GM21529 (cell line): ENCODE data around the gene ZNF787.
"Not testable (repeated sequence)": the region's sequence is repeated elsewhere in the genome, so short reads cannot be mapped to it uniquely, and the experiment has no call there.

Source experiments
- ATAC-seq: cut with Tn5 transposase; IDR thresholded peaks from one replicate; pipeline ENCODE4 v1.9.1; 2021; ENCODE audit not compliant: unreplicated experiment

ZNF787 gene

DNA sequence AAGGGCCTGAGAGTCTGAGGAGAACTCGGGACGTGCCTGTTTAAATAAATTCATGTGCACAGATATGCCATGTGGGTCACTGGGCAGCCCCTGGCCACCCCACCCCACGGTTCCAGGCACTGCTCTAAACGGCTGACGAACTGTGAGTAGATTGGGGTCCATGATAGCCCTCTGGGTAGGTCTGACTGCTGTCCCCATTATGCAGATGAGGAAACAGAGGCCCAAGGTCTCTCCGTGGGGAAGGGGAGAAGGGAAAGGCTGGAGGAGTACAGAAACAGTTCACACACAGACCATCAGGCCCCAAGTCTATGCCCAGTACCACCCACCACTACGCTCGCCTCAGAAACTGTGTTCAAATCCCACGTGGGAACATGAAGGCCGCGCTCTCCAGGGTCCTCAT lies 14.1 kb downstream of the ZNF787 start:
- no peak for ATAC-seq

DNA sequence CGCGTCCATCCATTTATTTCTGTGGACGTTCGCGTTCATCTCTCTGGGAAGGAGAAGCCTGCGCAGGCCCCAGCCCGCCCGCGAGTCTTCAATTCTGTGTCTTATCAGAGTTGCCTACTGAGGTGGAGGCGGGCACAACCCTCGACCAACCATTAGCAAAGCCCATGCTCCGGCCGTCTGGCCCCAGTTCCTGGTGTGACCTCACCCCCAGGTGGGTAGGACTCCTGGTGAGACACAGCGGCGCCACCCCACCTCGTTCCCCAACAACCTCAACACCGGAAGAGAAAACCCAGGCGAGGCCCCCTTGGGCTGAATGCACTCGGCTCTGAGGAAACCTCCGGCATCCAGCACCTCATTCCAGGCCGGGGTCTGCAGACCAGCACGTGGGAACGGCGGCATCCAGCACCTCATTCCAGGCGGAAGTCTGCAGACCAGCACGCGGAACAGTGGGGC lies 14.7 kb downstream of the ZNF787 start:
- ATAC-seq, result no peak

DNA sequence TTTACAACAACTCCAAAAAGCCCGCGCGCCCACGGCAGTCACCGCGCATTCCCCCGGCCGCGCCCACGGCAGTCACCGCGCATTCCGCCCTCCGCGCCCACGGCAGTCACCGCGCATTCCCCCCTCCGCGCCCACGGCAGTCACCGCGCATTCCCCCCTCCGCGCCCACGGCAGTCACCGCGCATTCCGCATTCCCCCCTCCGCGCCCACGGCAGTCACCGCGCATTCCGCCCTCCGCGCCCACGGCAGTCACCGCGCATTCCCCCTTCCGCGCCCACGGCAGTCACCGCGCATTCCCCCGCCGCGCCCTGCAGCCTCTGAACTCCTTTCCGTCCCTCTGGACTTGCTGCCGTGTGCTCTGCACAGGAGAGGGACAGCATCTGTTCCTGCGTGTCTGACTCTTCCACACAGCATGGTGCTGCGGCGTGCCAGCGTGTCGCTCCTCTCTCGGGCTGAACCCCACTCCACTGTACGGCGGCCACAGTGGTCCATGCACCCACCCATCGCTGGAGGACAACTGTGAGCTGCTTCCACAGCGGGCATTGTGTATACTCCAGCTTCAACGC lies 15.2 kb downstream of the ZNF787 start:
- ATAC-seq, result not testable (repeated sequence)

DNA sequence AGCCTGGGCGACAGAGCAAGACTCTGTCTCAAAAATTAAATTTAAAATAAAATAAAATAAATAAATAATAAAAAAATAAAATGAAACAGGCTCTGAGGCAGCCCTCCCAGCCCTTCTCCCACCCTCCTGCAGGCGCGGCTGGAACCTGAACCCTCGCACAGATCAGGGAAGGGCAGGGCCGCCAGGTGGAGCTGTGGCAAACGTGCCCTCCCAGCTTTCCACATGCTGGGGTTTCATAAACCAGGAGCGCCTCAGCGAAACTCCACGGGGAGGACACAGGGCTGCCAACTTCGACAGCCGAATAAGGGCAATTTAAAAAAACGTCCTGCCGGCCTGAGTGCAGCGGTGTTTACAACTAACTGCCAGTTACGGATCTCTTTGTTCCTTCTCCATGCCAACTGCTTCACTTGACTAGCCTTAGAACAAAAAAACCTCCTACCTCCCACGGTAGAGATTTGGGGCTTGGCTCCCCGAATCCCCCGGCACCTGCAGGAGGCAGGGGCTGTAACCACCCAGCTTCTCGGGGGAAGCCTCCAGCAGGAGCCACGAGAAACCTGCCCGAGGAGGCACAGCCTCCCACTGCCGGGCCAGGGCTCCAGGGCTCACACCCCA lies 15.9 kb downstream of the ZNF787 start:
- ATAC-seq, result no peak

DNA sequence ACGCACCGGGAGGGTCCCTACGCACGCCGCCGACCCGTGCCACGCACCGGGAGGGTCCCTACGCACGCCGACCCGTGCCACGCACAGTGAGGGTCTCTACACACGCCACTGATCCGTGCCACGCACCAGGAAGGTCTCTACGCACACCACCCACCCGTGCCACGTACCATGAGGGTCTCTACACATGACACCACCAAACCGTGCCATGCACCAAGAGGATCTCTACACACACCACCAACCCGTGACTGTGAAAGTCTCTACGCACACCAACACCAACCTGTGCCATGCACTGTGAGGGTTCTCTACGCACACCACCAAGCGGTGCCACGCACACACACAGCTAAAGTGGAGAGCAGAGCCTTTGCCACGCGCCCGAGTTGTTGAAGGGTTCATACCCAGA lies 16.7 kb downstream of the ZNF787 start:
- ATAC-seq, result no peak

DNA sequence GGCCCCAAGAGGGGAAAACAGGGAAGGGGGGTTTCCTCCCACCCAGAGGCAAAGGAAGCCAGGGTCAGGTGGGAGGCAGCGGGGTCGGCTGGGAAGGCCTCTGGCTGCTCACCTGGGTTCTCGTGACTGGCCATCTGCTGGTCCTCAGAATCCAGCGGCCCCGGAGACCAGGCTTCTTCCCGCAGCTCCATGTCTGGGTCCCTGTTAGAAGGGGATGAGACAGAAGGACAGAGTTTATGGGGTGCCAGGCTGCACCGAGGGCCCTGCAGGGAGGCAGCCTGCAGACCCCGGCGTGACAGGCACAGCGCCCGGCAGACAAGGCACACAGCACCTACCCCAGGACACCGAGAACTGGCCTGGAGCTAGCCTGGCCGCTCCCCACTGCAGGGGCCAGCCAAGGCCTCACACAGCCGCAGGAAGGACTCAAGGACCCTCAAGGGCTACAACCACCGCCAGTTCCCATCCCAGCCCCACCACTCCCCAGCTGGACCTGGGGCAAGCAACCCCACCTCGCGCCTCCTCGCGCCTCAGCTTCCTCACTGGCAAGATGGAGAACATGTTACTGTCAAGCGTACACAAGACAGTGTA lies 18.0 kb downstream of the ZNF787 start:
- no peak for ATAC-seq

DNA sequence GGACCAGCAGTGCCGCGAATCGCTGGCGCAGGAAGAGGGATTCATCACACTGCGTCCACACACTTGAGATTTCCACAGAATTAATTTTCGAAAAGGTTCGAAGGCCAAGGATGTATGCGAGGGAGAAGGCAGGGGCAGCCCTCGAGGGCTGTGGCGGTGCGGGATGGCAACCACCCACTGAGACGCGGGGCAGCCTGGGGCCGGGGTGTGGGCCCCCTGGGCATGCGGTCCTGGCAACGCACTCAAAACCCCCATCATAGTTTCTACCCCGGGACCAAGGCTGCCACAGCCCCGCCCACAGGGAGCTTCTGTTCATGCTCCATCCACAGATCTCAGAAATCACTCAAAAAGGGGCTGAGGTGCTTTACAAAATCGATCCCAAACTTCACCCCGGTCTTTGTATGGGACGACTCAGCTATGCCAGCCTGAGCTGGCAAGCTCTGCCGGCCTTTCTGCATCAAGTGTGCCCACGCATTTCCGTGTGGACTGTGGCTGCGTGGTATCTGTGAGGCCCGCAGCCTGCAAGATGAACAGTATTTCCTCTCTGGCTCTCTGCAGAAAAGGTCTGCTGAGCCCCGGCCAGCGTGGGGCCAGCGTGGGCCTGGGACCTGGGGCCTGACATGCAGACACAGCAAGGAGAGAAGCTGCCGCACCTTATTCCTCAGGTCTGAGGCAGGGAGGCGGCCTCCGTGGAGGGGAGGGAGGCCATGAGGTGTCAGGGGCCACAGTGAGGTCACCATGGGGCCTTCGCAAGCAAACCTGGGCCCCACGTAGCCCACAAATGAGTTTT lies 19.2 kb downstream of the ZNF787 start:
- no peak for ATAC-seq

DNA sequence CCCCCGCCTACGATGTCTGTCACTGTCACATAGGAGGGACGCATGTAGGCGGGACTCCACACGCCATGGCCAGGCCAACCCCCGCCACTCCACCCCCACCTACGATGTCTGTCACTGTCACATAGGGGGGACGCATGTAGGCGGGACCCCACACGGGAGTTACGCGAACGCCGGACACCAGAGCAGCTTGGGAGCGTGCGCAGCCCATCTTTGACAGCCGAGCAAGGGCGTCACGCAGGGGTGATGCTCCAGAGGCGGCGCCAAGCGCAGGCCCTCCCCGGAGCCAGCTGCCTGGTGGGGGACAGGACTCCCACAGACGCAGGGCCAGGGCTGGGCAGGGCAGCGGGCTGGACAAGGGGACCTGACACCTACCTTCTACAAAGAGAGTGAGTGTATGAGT lies 20.0 kb downstream of the ZNF787 start:
- ATAC-seq, result no peak

DNA sequence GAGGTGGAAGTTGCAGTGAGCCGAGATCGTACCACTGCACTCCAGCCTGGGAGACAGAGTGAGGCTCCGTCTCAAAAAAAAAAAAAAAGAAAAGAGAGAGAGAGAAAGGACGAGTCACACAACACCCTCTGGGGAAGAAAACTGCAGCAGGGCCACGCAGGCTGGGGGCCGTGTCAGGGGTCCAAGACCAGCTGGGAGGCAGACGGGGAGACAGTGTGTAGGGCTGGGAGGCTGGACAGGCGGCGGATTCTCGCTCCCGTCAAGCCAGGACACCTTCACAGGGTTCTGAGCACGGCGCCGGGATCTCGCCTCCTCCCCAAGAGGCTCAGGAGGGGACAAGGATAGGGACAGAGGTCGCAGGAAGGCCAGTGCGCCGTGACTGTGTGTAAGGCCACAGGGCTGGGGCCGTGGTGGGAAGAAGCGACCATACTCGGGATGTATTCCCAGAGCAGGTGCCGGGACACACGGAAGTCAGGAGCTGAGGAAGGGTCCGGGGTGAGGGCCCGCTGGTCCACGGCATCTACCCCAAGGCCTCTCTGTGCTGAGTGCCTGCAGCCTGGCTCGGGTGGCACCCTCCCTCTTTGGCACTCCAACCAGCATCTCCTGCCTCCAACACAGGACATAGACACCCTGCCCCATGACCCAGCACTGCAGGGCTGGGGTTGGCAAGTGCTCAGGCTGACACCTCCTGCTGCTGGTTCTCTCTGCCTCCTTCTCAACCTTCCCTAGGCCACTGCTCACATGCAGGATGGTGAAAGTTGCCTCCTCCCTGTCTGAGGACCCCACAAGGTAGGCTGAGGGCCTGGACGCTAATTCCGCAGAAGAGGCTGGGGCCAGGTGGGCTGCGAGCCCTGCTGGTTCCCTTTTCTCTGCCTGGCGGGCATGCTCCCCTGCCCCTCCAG lies 21.2 kb downstream of the ZNF787 start:
- no peak for ATAC-seq

DNA sequence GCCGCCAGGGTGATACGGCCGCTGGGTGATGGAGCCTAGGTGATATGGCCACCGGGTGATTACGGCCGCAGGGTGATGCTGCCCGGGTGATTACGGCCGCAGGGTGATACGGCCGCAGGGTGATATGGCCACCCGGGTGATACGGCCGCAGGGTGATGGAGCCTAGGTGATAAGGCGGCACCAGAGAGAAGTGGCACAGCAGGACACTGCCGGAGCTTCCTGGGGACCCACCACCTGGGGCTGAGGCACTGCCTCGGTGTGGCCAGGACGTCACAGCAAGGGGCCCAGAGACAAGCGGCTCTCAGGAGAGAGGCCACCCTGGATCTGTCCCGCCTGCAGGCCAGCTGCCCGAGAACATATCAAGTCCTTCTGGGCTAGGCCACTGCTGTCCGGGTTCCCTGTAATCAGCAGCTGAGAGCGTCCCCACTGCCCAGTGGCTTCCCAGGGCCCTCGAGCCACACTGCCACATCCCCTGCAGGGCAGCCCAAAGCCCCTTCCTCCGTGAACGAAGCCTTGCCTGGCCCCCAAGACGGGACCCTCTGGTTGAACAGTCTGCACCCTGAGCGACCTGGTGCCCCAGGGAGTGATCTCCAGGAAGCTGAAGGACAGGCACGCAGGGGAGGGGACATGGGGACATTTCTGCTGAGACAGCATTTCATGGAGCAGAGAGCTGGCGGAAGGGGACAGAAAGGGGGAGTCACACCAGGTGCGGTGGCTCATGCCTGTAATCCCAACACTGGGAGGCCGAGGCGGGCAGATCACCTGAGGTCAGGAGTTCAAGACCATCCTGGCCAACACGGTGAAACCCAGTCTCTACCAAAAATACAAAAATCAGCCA lies 22.1 kb downstream of the ZNF787 start:
- ATAC-seq, result no peak

DNA sequence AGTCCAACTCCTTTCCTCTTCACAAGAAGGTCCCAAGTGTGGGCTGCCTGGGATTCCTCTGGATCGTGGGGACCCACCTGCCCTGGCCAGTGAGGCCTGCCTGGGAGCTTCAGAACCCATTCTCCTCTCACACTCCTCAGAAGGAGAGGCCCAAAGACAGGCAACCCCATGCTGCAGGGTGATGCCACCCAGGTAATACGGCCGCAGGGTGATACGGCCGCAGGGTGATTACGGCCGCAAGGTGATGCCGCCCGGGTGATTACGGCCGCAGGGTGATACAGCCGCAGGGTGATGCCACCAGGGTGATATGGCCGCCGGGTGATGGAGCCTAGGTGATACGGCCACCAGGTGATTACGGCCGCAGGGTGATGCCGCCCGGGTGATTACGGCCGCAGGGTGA lies 22.9 kb downstream of the ZNF787 start:
- not testable (repeated sequence) for ATAC-seq

DNA sequence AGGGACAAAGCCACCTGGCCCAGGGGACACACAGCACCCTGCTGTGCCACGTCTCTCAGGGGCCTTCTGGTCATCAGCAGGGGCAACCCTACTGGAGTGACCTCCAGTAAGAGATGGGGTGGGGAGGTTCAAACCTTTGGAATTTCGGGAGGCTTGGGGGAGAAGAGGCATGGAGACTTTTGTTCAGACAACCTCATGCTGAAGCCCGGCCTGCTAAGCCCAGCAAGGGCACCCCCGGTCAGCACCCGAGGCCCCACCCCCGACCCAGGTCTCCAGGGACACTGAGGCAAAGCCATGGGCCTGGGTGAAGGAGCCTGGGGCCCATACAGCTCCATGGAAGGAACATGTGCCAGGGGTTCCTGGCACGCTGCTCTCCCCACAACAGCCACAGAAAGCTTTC lies 23.3 kb downstream of the ZNF787 start:
- no peak for ATAC-seq

DNA sequence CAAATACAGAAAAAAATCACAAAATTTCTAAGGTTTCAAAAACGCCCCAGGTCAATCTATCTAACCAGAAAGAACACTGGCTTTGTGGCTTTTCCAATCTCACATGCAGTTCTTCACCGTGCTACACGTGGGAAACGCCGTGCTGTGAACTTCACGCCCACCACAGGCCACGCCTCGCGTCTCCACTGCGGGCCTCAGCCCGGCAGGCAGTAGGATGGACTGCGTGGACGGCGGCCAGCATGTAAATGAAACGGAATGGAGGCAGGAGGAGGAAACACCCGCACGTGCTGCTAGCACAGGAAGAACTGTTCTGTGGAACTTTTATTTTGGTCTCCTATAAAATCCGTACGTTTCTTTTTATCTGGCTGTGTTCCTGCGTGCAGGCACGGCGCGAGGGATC lies 23.8 kb downstream of the ZNF787 start:
- no peak for ATAC-seq

DNA sequence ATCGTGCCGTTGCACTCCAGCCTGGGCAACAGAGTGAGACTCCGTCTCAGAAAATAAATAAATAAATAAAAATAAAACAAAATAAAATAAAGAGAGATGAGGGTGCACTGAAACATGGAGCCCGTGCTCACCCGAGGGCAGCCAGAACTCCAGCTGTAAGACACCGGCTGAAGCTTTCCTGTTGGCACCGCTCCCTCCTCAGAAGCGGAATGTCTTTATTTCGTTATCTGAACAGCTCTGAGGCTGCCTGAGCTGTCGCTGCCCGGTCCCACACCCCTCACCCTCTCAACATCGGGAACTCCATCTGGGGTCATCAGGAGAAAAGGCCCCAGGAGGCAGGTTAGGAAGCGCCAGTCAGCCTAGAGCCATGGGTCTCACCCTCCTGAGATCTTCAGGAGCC lies 24.4 kb downstream of the ZNF787 start:
- ATAC-seq, result no peak

DNA sequence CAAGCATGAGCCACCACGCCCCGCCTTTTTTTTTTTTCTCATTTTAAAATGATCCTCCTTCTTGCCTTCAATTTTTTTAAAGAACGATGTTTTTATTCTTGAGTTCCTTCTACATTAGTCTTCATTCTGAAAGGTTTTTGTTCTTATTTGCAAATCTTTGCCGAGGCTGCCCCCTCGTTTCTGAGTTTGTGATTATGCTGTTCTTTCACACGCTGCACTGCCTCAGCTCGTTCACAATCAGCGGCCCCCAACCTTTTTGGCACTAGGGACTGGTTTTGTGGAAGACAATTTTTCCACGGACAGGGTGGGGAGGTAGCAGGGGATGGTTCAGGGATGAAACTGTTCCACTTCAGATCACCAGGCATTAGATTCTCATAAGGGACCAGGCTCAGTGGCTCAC lies 26.6 kb downstream of the ZNF787 start:
- no peak for ATAC-seq

DNA sequence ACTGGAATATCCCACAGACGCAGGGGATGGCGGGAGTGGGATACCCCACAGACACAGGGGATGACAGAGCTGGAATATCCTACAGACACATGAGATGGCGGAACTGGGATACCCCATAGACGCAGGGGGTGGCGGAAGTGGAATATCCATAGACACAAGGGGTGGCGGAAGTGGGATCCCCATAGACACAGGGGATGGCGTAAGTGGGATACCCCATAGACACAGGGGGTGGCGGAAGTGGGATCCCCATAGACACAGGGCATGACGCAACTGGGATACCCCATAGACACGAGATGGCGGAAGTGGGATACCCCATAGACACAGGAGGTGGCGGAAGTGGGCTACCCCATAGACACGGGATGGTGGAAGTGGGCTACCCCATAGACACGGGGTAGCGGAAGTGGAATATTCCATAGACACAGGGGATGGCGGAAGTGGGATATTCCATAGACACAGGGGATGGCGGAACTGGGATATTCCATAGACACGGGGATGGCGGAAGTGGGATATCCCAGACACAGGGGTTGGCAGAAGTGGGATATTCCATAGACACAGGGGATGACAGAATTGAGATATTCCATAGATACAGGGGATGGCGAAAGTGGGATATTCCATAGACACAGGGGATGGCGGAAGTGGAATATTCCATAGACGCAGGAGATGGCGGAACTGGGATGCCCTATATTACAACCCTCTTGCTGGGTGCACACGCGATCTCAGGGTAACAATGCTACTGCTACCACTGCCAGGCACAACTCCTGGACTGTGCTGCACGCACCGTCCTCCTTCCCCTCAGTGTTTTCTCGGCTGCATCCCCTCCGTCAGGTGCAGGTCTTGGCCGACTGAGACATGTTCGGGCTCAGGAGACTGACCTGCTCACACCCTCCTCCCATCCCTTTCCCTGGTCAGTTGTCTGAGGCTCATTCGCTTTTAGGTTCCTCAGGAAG lies 28.1 kb downstream of the ZNF787 start:
- ATAC-seq, result no peak

DNA sequence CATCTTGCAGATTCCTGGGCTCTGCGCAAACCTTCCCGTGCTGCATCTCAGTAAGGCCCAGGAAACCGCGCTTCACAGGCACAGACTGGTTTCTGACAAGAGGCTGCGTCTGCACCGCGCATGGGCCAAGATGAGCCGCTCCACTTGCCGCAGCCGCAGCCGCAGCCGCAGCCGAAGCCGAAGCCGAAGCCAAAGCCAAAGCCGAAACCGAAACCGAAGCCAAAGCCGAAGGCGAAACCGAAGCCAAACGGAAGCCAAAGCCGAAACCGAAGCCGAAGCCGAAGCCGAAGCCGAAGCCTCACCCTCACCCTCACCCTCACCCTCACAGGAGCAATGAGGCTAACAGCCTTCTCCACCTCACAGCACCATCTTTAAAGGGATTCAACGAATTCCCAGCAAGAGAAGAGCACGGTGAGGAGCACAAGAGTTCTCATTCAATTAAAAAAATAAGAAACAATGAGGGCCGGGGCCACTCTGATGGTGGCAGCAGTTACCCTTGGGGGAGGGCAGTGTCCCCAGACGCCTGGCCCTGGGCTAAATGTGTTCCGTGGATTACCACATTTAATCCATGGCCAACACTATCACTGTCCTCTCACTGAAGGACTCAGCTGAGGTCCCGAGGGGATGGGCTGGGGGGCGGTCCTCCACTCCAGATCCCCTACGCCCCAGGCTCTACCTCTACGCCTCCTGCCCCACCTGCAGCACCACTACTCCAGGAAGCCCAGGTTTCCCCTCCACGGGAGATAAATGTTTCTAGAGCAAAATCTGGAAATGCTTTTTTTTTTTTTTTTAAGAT lies 29.1 kb downstream of the ZNF787 start:
- no peak for ATAC-seq

DNA sequence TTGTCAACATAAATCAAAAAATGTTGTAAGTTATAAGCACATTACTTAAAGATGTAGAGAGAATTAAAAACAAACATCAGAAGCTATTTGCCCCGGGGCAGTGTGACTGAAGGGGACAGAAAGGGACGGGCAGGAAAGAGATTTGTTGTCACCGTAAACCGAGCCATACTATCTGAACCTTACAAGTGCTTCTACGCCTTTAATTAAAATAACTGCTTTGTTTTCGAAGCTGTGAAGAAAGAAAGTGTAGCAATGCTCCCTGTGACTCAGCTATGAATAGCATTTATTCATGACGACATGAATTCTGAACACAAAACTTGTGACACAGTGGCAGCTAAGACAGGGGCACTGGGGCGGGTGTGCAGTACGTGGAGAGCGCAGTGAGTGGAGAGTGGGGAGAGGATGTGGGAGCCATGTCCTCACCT lies 30.0 kb downstream of the ZNF787 start:
- ATAC-seq, result no peak
